GM21367 (cell line): ENCODE results near the gene LMTK2.

ENCODE experiments used
- ATAC-seq: cut with Tn5 transposase; IDR thresholded peaks from one replicate; pipeline ENCODE4 v1.9.1; 2021; ENCODE audit not compliant: unreplicated experiment

LMTK2 gene

GRCh38 chr7:98254951-98255610, 148.4 kb downstream of the LMTK2 start:
- ATAC-seq: no peak

GRCh38 chr7:98256431-98256830, 149.8 kb downstream of the LMTK2 start:
- no peak for ATAC-seq

- ATAC-seq: no peak
These were observed 151.0 kb downstream of the LMTK2 start for GRCh38 chr7:98257701-98258100.
